Ishikawa (cell line): ENCODE results near the gene FUBP3.

ENCODE experiments used
- CEBPB ChIP-seq: IDR thresholded peaks from 2 replicates; pipeline ENCODE4 v1.6.1; 2012
- CREB1 ChIP-seq: IDR thresholded peaks from 2 replicates; pipeline ENCODE4 v1.6.1; 2012; ENCODE audit warnings: low read depth
- EGR1 ChIP-seq: IDR thresholded peaks from 2 replicates; pipeline ENCODE4 v1.6.1; 2012
- EP300 ChIP-seq: IDR thresholded peaks from 2 replicates; pipeline ENCODE4 v1.6.1; 2012; ENCODE audit warnings: borderline replicate concordance
- FOXM1 ChIP-seq: IDR thresholded peaks from 2 replicates; pipeline ENCODE4 v1.6.1; 2012; ENCODE audit warnings: low read depth, borderline replicate concordance
- NFIC ChIP-seq: IDR thresholded peaks from 2 replicates; pipeline ENCODE4 v1.6.1; 2012
- RAD21 ChIP-seq: IDR thresholded peaks from 2 replicates; pipeline ENCODE4 v1.6.1; 2012; ENCODE audit warnings: low read depth
- TAF1 ChIP-seq: IDR thresholded peaks from 2 replicates; pipeline ENCODE4 v1.6.1; 2012; ENCODE audit warnings: low read depth, mild to moderate bottlenecking
- TCF12 ChIP-seq: IDR thresholded peaks from 2 replicates; pipeline ENCODE4 v1.6.1; 2012; ENCODE audit warnings: low read depth
- TEAD4 ChIP-seq: IDR thresholded peaks from 2 replicates; pipeline ENCODE4 v1.6.1; 2012
- YY1 ChIP-seq: IDR thresholded peaks from 2 replicates; pipeline ENCODE4 v1.6.1; 2012; ENCODE audit warnings: low read depth
- ZBTB7A ChIP-seq: IDR thresholded peaks from 2 replicates; pipeline ENCODE4 v1.6.1; 2012; ENCODE audit warnings: low read depth
- TF ChIP-seq, protein P1 (sequence below): IDR thresholded peaks from 2 replicates; pipeline ENCODE4 v1.6.1; 2012
- TF ChIP-seq, protein P2 (sequence below): IDR thresholded peaks from 2 replicates; pipeline ENCODE4 v1.6.1; 2012
- TF ChIP-seq, protein P3 (sequence below): IDR thresholded peaks from 2 replicates; pipeline ENCODE4 v1.6.1; 2012; ENCODE audit warnings: low read depth, mild to moderate bottlenecking

Gene FUBP3

DNA sequence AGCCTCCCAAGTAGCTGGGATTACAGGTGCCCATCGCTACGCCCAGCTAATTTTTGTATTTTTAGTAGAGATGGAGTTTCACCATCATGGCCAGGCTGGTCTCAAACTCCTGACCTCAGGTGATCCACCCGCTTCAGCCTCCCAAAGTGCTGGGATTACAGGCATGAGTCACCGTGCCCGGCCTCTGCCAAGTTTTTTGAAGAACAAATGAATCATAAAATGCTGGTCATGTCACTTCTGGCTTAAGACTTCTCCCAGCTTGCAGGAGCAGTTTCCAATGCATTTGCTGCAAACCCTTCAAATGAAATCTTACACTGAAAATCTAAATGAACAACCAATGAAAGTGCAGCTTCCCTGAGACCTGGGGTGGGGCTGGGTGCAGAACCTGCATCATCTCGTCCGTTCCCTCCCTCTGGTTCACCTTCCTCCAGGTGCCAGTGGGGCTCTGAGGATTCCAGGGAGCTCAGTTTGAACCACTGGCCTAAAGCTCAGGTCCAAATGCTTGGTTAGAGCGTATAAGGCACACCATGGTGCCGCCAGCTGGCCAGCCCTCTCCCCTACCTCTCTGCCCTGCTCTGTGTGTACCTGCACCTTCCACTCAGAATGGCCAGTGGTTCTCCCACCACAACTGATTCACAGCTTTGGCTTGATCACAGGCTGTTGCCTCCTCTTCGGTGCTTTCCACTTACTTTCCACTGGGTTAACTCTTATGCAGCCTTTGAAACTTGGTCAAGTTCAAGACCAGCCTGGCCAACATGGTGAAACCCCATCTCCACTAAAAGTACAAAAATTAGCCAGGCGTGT, 39.8 kb upstream of the FUBP3 start:
- TF ChIP-seq NFIC: peak; percentile 77
- TF ChIP-seq RAD21: no peak
- no peak for TF ChIP-seq CEBPB

DNA sequence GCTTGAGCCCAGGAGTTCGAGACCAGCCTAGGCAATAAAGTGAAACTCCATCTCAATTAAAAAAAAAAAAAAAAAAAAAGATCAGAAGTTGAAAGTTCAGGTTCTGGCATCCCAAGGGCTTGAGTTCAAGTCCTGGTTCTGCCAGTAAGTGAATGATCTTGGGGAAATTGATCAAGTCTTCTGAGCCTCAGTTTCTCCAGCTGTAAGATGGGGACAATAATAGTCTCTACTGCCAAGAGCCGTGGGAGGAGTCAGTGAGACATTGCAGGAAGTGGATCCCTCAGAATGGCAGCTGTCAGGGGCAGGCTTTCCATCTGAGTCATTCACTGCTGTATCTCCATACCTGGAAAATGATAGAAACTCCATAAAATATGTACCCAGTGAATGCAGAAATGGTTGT, 37.8 kb upstream of the FUBP3 start:
- TF ChIP-seq, protein P1, sequence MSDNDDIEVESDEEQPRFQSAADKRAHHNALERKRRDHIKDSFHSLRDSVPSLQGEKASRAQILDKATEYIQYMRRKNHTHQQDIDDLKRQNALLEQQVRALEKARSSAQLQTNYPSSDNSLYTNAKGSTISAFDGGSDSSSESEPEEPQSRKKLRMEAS: no peak
- TF ChIP-seq EP300 (no peak), TEAD4 (no peak), EGR1 (no peak), ZBTB7A (no peak), NFIC (no peak), TCF12 (no peak), TAF1 (no peak), YY1 (no peak), RAD21 (no peak)
- TF ChIP-seq, protein P2, sequence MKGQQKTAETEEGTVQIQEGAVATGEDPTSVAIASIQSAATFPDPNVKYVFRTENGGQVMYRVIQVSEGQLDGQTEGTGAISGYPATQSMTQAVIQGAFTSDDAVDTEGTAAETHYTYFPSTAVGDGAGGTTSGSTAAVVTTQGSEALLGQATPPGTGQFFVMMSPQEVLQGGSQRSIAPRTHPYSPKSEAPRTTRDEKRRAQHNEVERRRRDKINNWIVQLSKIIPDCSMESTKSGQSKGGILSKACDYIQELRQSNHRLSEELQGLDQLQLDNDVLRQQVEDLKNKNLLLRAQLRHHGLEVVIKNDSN: no peak
- TF ChIP-seq, protein P3, sequence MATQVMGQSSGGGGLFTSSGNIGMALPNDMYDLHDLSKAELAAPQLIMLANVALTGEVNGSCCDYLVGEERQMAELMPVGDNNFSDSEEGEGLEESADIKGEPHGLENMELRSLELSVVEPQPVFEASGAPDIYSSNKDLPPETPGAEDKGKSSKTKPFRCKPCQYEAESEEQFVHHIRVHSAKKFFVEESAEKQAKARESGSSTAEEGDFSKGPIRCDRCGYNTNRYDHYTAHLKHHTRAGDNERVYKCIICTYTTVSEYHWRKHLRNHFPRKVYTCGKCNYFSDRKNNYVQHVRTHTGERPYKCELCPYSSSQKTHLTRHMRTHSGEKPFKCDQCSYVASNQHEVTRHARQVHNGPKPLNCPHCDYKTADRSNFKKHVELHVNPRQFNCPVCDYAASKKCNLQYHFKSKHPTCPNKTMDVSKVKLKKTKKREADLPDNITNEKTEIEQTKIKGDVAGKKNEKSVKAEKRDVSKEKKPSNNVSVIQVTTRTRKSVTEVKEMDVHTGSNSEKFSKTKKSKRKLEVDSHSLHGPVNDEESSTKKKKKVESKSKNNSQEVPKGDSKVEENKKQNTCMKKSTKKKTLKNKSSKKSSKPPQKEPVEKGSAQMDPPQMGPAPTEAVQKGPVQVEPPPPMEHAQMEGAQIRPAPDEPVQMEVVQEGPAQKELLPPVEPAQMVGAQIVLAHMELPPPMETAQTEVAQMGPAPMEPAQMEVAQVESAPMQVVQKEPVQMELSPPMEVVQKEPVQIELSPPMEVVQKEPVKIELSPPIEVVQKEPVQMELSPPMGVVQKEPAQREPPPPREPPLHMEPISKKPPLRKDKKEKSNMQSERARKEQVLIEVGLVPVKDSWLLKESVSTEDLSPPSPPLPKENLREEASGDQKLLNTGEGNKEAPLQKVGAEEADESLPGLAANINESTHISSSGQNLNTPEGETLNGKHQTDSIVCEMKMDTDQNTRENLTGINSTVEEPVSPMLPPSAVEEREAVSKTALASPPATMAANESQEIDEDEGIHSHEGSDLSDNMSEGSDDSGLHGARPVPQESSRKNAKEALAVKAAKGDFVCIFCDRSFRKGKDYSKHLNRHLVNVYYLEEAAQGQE: no peak

DNA sequence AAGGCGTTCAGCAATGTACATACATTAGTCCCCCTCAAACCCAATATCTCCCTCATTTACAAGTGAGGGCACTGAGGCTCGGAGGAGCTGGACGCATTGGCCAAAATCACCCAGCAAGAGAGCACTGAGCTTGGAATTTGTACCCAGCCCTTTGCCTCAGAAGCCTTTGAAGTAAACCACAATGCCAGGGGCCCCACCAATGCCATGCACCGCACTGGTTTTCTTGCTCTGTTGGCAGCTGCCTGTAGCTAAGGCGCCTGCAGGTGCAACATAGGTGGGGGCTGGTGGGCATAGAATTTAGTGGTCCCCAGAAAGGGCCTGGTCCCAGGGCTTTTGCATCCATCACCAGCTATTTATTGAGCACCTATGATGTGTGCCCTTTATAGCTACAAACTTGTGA, 37.3 kb upstream of the FUBP3 start:
- TF ChIP-seq RAD21 (no peak), TEAD4 (no peak), ZBTB7A (no peak), EGR1 (no peak), TAF1 (no peak), TCF12 (no peak), EP300 (no peak), CEBPB (no peak), FOXM1 (no peak), NFIC (no peak), CREB1 (no peak)
- TF ChIP-seq, protein P3: no peak
- TF ChIP-seq, protein P2: no peak
- TF ChIP-seq, protein P1: no peak

DNA sequence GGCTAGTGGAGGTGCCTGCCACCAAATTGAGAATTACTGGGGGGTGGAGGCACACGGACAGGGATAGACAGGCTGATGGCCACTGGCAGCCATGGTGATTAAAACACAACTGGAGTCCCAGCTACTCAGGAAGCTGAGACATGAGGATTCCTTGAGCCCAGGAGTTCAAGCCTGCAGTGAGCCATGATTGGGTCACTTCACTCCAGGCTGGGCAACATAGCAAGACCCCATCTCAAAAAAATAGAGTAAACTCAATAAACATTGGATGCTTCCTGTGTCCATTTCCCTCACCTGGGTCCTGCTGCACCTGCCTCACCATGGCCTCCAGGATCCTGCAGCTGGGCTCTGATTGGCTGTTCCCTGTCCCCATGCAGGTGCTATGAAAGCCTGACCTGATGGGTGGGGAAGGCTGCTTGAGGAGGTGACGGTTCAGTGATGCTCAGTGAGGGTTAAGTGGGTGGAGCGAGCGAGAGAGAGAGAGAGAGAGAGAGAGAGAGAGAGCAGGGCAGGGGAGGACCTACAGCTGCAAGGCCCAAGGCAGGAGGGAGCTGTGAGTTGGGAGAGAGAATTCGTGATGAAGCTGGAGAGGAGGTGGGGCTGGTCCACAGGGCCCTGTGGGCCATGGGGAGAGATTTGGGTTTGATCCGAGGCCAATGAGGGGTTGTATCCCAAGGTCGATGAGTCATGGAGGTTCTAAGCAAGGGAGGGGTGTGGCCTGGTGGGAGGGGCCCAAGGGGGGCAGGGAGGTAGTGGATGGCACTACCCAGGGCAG, 36.7 kb upstream of the FUBP3 start:
- TF ChIP-seq ZBTB7A: no peak
- TF ChIP-seq, protein P1: no peak
- no peak for TF ChIP-seq TCF12
- TF ChIP-seq CEBPB: no peak
- no peak for TF ChIP-seq TAF1
- TF ChIP-seq, protein P3: no peak
- no peak for TF ChIP-seq EP300
- TF ChIP-seq YY1: no peak
- no peak for TF ChIP-seq EGR1
- no peak for TF ChIP-seq FOXM1
- TF ChIP-seq NFIC: no peak
- no peak for TF ChIP-seq CREB1
- TF ChIP-seq, protein P2: no peak
- TF ChIP-seq RAD21: no peak
- no peak for TF ChIP-seq TEAD4
